Liver (tissue), 9 donors: ENCODE results near the gene CLIP1. TPM values are rescaled to one million over a fixed set of nuclear protein-coding genes. Genes with fewer than 3 reads are reported as not detected.

ENCODE experiments used
- DNase-seq: peaks from one replicate; pipeline ENCODE4 v3.0.0-alpha.2; 2017; ENCODE audit warnings: low spot score
- H3K27ac ChIP-seq, 2 donors: one replicate each; pipeline ENCODE4 v1.7.0; 2013; ENCODE audit warnings: inconsistent platforms in 2 of 2, low read length in 2 of 2, control low read depth in 1 of 2, low read depth in 1 of 2, mild to moderate bottlenecking in 1 of 2
- H3K27me3 ChIP-seq, 4 donors: one replicate each; pipeline versions ENCODE4 v1.6.1 to v1.7.0; 2013; ENCODE audit warnings: low read length in 3 of 4, inconsistent platforms in 1 of 4, mild to moderate bottlenecking in 1 of 4, moderate library complexity in 1 of 4; ENCODE audit not compliant: control insufficient read depth in 4 of 4, insufficient read depth in 4 of 4
- H3K36me3 ChIP-seq, 4 donors: one replicate each; pipeline versions ENCODE4 v1.6.1 to v1.7.0; 2013; ENCODE audit warnings: low read length in 3 of 4, mild to moderate bottlenecking in 3 of 4, low read depth in 1 of 4, moderate library complexity in 1 of 4; ENCODE audit not compliant: control insufficient read depth in 4 of 4, insufficient read depth in 3 of 4
- H3K4me1 ChIP-seq, 4 donors: one replicate each; pipeline versions ENCODE4 v1.6.1 to v1.7.0; 2013; ENCODE audit warnings: low read length in 3 of 4, mild to moderate bottlenecking in 3 of 4, moderate library complexity in 1 of 4; ENCODE audit not compliant: control insufficient read depth in 4 of 4, insufficient read depth in 4 of 4
- H3K4me3 ChIP-seq, 3 donors: one replicate each; pipeline versions ENCODE4 v1.6.1 to v1.7.0; 2013; ENCODE audit warnings: low read length in 3 of 3, control low read depth in 1 of 3, low read depth in 1 of 3, mild to moderate bottlenecking in 1 of 3
- H3K9ac ChIP-seq, 2 donors: one replicate each; pipeline ENCODE4 v1.7.0; 2013; ENCODE audit warnings: low read length in 2 of 2, mild to moderate bottlenecking in 2 of 2, moderate library complexity in 2 of 2, control low read depth in 1 of 2, low read depth in 1 of 2
- H3K9me3 ChIP-seq, 4 donors: one replicate each; pipeline versions ENCODE4 v1.6.1 to v1.7.0; 2013; ENCODE audit warnings: low read length in 3 of 4; ENCODE audit not compliant: control insufficient read depth in 4 of 4
- EGR1 ChIP-seq, 2 donors: IDR thresholded peaks; 2 replicates each; pipeline ENCODE4 v1.6.1; 2016 to 2018; ENCODE audit warnings: antibody characterized with exemption in 2 of 2, low read depth in 2 of 2
- FOXA1 ChIP-seq: IDR thresholded peaks from 2 replicates; pipeline ENCODE4 v1.6.1; 2016; ENCODE audit warnings: antibody characterized with exemption
- GABPA ChIP-seq, 2 donors: IDR thresholded peaks in 1 of 2; conservative IDR thresholded peaks in 1 of 2; 2 replicates each; pipeline ENCODE4 v1.6.1; 2016; ENCODE audit warnings: antibody characterized with exemption in 2 of 2, mild to moderate bottlenecking in 1 of 2, moderate library complexity in 1 of 2
- HNF4A ChIP-seq, 2 donors: conservative IDR thresholded peaks; 2 replicates each; pipeline ENCODE4 v1.6.1; 2016; ENCODE audit warnings: antibody characterized with exemption in 2 of 2, mild to moderate bottlenecking in 2 of 2
- HNF4G ChIP-seq: IDR thresholded peaks from 2 replicates; pipeline ENCODE4 v1.6.1; 2016; ENCODE audit warnings: antibody characterized with exemption
- JUND ChIP-seq, 2 donors: IDR thresholded peaks; 2 replicates each; pipeline ENCODE4 v1.6.1; 2016; ENCODE audit warnings: antibody characterized with exemption in 2 of 2
- NR2F2 ChIP-seq: IDR thresholded peaks from 2 replicates; pipeline ENCODE4 v1.6.1; 2016; ENCODE audit warnings: antibody characterized with exemption
- RAD21 ChIP-seq, 2 donors: IDR thresholded peaks; 2 replicates each; pipeline ENCODE4 v1.6.1; 2016; ENCODE audit warnings: antibody characterized with exemption in 2 of 2, mild to moderate bottlenecking in 2 of 2
- RXRA ChIP-seq, 2 donors: IDR thresholded peaks; 2 replicates each; pipeline ENCODE4 v1.6.1; 2017 to 2018; ENCODE audit warnings: antibody characterized with exemption in 2 of 2, mild to moderate bottlenecking in 1 of 2
- SP1 ChIP-seq: IDR thresholded peaks from 2 replicates; pipeline ENCODE4 v1.6.1; 2018; ENCODE audit warnings: antibody characterized with exemption, mild to moderate bottlenecking
- YY1 ChIP-seq: IDR thresholded peaks from 2 replicates; pipeline ENCODE4 v1.6.1; 2016; ENCODE audit warnings: antibody characterized with exemption, mild to moderate bottlenecking
- WGBS: extraction: QIAGEN DNeasy Blood & Tissue Kit; methylation state at CpG from one replicate; pipeline ENCODE4 v1.1.7; 2013; 5-methylcytosine and 5-hydroxymethylcytosine counted together
- polyA plus RNA-seq, 2 donors: library from polyadenylated mRNA; stranded (reverse) in 1 of 2; unstranded in 1 of 2; fragments of 200-250 nt in 1 of 2; fragments of >200 nt in 1 of 2; fragmentation: Nextera tagmentation in 1 of 2; extraction: Ambion mirVana in 1 of 2; gene quantifications; one replicate each; pipeline versions ENCODE4 v1.2.1 to v1.2.3, GENCODE V29; 2013 to 2015
- total RNA-seq, 2 donors: library from RNA; depleted of rRNA; stranded (reverse); fragments of >200 nt; gene quantifications; one replicate each; pipeline ENCODE4 v1.2.3, GENCODE V29; 2014
- TF ChIP-seq, protein P1 (sequence below): IDR thresholded peaks from 2 replicates; pipeline ENCODE4 v1.6.1; 2016; ENCODE audit warnings: antibody characterized with exemption, mild to moderate bottlenecking
- TF ChIP-seq, protein P2 (sequence below): fragments of 150-350 bp; IDR thresholded peaks from 2 replicates; pipeline ENCODE4 v1.5.1; 2017; ENCODE audit warnings: improper control_type of control experiment, low read depth, low read length; ENCODE audit not compliant: missing input control
- TF ChIP-seq, protein P3 (sequence below): IDR thresholded peaks from 2 replicates; pipeline ENCODE4 v1.6.1; 2016; ENCODE audit warnings: antibody characterized with exemption
- donor health status: healthy.
- donor health status: healthy.
- donor health status: healthy.
- donor health status: healthy.
- donor health status: healthy.

CLIP1 gene
- total and polyA plus RNA-seq, 4 donors, result 13.0 to 41.9 (median 26.0) TPM

DNA sequence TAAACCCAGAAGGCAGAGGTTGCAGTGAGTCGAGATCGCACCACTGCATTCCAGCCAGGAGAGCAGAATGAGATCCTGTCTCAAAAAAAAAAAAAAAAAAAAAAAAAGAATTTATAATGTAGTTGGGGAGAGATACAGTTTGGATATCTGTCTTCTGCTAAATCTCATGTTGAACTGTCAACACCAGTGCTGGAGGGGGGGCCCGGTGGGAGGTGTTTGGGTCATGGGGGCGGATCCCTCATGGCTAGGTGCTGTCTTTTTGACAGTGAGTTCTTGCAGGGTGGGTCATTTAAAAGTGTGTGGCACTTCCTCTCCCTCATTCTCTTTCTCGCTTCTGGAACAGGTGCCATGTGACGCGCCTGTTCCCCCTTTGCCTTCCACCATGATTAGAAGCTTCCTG lies 32.8 kb downstream of the CLIP1 start:
- Histone ChIP-seq H3K4me3 (no peak overlapping the region), H3K27me3 (no peaks in the 10 kb centered on the region), H3K9me3 (no peaks in the 10 kb centered on the region), H3K4me1 (peaks cover 0 to 2% (median 0%) of the 10 kb centered on the region in 4 donors), H3K27ac (no peak overlapping the region), H3K9ac (no peak overlapping the region), H3K36me3 (no peaks in the 10 kb centered on the region)
- no peak for DNase-seq
- 93% methylated on average over 7 of the region's 7 CpGs for WGBS
- TF ChIP-seq, protein P1, sequence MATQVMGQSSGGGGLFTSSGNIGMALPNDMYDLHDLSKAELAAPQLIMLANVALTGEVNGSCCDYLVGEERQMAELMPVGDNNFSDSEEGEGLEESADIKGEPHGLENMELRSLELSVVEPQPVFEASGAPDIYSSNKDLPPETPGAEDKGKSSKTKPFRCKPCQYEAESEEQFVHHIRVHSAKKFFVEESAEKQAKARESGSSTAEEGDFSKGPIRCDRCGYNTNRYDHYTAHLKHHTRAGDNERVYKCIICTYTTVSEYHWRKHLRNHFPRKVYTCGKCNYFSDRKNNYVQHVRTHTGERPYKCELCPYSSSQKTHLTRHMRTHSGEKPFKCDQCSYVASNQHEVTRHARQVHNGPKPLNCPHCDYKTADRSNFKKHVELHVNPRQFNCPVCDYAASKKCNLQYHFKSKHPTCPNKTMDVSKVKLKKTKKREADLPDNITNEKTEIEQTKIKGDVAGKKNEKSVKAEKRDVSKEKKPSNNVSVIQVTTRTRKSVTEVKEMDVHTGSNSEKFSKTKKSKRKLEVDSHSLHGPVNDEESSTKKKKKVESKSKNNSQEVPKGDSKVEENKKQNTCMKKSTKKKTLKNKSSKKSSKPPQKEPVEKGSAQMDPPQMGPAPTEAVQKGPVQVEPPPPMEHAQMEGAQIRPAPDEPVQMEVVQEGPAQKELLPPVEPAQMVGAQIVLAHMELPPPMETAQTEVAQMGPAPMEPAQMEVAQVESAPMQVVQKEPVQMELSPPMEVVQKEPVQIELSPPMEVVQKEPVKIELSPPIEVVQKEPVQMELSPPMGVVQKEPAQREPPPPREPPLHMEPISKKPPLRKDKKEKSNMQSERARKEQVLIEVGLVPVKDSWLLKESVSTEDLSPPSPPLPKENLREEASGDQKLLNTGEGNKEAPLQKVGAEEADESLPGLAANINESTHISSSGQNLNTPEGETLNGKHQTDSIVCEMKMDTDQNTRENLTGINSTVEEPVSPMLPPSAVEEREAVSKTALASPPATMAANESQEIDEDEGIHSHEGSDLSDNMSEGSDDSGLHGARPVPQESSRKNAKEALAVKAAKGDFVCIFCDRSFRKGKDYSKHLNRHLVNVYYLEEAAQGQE, result no peak
- no peak for TF ChIP-seq SP1
- no peak for TF ChIP-seq RXRA (IDR thresholded peaks at IDR 0.05)
- TF ChIP-seq, protein P2, sequence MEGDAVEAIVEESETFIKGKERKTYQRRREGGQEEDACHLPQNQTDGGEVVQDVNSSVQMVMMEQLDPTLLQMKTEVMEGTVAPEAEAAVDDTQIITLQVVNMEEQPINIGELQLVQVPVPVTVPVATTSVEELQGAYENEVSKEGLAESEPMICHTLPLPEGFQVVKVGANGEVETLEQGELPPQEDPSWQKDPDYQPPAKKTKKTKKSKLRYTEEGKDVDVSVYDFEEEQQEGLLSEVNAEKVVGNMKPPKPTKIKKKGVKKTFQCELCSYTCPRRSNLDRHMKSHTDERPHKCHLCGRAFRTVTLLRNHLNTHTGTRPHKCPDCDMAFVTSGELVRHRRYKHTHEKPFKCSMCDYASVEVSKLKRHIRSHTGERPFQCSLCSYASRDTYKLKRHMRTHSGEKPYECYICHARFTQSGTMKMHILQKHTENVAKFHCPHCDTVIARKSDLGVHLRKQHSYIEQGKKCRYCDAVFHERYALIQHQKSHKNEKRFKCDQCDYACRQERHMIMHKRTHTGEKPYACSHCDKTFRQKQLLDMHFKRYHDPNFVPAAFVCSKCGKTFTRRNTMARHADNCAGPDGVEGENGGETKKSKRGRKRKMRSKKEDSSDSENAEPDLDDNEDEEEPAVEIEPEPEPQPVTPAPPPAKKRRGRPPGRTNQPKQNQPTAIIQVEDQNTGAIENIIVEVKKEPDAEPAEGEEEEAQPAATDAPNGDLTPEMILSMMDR, result no peak
- TF ChIP-seq FOXA1, result no peak

DNA sequence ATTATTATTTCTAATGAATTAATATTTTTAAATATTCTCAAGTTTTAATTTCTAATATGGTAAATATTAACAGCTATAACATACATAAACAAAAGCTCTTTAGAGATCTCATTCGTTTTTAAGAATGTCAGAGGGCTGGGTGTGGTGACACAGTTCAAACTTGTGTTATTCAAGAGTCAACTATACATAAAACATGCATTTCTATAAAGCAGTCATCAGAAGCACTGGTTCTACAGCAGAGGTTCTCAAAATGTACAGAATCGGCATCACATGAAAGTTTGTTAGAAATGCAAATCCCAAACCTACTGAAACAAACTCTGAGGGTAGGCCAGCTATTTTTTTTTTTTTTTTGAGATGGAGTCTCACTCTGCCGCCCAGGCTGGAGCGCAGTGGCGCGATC lies 34.6 kb downstream of the CLIP1 start:
- 94% methylated on average over 6 of the region's 6 CpGs for WGBS
- peaks cover 0 to 2% (median 0%) of the 10 kb centered on the region in 4 donors for H3K4me1 ChIP-seq
- TF ChIP-seq NR2F2 (no peak), HNF4A (conservative IDR thresholded peaks at IDR 0.05) (no peak), RAD21 (IDR thresholded peaks at IDR 0.05) (no peak), SP1 (no peak), FOXA1 (no peak), HNF4G (no peak), YY1 (no peak), EGR1 (IDR thresholded peaks at IDR 0.05; ENCODE audit: low read depth in 2 of 2) (no peak), JUND (IDR thresholded peaks at IDR 0.05) (no peak), GABPA (IDR thresholded peaks at IDR 0.05 in 1 of 2, conservative IDR thresholded peaks at IDR 0.05 in 1 of 2) (no peak)
- TF ChIP-seq, protein P2, result no peak
- TF ChIP-seq, protein P3, sequence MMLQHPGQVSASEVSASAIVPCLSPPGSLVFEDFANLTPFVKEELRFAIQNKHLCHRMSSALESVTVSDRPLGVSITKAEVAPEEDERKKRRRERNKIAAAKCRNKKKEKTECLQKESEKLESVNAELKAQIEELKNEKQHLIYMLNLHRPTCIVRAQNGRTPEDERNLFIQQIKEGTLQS, result no peak
- TF ChIP-seq, protein P1, result no peak
- H3K4me3 ChIP-seq, result no peak overlapping the region
- H3K9ac ChIP-seq, result no peak overlapping the region
- no peaks in the 10 kb centered on the region for H3K27me3 ChIP-seq
- no peaks in the 10 kb centered on the region for H3K36me3 ChIP-seq
- no peak overlapping the region for H3K27ac ChIP-seq
- H3K9me3 ChIP-seq, result no peaks in the 10 kb centered on the region
- no peak for DNase-seq
